HG03103 (cell line): ENCODE data around the gene CDH4.
"Not testable (repeated sequence)": the region's sequence is repeated elsewhere in the genome, so short reads cannot be mapped to it uniquely, and the experiment has no call there.

Source experiments
- ATAC-seq: cut with Tn5 transposase; IDR thresholded peaks from one replicate; pipeline ENCODE4 v1.9.1; 2021; ENCODE audit warnings: low read depth; ENCODE audit not compliant: unreplicated experiment

The CDH4 gene

GRCh38 chr20:61853073-61854005 lies 601.3 kb downstream of the CDH4 start:
- no peak for ATAC-seq

GRCh38 chr20:61854538-61854937 lies 602.5 kb downstream of the CDH4 start:
- not testable (repeated sequence) for ATAC-seq

GRCh38 chr20:61855286-61855685 lies 603.2 kb downstream of the CDH4 start:
- no peak for ATAC-seq

GRCh38 chr20:61856626-61857413 lies 604.8 kb downstream of the CDH4 start:
- no peak for ATAC-seq

DNA sequence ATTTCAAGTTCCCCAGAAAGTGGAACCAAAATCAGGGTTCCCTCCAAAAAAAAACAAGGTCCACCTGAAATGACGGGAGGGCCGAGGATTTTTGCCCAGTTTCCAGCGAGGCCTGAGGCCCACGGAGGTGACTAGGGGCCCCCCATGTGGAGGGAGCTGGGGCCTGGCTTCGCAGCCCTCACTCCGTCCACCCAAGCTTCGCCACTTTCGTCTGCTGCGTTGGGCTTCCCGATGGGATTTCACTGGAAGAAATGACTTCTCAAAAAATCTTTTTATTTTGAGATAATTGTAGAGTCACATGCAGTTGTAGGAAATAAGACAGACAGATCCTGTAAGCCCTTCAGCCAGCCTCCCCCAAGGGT lies 605.3 kb downstream of the CDH4 start:
- no peak for ATAC-seq

DNA sequence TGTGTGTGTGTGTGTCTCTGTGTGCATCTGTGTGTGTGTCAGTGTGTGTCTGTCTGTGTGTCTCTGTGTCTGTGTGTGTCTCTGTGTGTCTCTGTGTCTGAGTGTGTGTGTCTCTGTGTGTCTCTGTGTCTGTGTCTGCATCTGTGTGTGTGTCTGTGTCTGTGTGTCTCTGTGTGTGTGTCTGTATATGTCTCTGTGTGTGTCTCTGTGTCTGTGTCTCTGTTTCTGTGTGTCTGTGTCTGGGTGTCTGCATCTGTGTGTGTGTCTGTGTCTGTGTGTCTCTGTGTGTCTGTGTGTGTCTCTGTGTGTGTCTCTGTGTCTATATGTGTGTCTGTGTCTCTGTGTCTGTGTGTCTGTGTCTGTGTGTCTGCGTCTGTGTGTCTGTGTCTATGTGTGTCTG lies 605.8 kb downstream of the CDH4 start:
- ATAC-seq, result no peak

DNA sequence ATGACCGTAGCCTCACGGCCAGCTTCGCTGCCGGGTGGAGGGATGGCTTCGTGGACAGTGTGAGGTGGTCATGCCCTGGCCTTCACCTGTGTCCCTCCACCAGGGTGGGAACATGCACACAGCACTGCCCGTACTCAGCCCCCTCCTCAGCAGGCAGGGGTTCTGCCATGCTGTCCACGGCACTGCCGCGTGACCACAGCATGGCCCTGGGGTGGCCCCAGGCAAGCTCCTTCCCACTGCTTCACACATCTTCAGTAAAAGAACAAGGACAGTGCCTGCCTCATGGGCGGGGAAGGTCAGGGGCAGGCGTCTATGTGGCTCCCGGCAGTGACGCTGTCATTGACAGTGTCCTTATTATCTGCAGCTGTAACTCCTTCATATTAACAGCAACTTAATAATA lies 607.7 kb downstream of the CDH4 start:
- ATAC-seq, result no peak

- ATAC-seq, result no peak
These were observed 608.4 kb downstream of the CDH4 start for GRCh38 chr20:61860260-61860987.

GRCh38 chr20:61861054-61861841 lies 609.2 kb downstream of the CDH4 start:
- no peak for ATAC-seq

DNA sequence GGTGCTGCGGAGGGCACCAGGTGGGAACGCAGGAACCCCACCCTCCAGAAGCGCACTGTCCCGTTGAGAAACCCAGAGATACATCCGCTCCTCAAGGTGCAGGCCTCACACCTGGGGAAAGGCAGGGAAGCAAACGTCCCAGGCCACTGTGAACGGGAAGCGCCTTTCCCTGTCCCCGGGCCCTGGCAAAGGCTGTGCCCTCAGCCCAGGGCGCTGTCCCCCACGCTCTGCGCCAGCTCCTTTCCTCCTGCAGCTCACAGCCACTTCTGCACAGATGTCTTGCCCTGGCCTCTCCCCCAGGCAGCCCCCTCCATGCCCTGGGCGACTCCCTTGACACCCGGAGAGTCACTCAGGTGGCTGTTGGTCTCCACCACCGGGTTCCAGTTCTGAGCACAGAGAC lies 609.8 kb downstream of the CDH4 start:
- ATAC-seq, result no peak

- no peak for ATAC-seq
These were observed 610.8 kb downstream of the CDH4 start for GRCh38 chr20:61862881-61863280.

- ATAC-seq, result no peak
These were observed 612.4 kb downstream of the CDH4 start for GRCh38 chr20:61864481-61864880.

GRCh38 chr20:61865353-61865752 lies 613.3 kb downstream of the CDH4 start:
- no peak for ATAC-seq

GRCh38 chr20:61866165-61866564 lies 614.1 kb downstream of the CDH4 start:
- no peak for ATAC-seq

- ATAC-seq, result no peak
These were observed 615.9 kb downstream of the CDH4 start for GRCh38 chr20:61868006-61868405.

DNA sequence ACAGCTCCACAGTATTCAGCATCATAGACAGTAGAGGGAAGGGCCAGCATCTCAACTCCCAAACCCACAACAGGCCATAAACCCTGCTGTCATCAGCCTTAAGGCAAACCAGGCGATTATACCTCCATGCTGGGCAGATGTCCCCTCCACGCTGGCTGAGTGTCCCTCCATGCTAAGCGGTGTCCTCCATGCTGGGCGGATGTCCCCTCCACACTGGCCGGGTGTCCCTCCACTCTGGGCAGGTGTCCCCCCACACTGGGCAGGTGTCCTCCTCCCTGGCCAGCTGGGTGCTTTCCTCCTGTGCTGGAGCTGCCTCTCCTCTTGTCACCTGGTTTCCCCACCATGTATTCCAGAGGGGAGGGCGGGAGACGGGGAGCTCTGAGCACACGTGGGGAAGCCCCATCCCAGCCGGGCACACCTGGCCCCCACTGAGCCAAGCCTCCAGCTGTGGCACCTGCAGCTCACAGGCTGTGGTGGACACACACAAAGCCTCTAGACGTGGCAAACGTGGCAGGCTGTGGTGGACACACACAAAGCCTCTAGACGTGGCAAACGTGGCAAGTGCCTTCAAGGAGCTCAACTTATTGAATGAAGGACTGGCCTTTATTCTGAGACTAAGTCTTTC lies 616.5 kb downstream of the CDH4 start:
- ATAC-seq, result no peak

DNA sequence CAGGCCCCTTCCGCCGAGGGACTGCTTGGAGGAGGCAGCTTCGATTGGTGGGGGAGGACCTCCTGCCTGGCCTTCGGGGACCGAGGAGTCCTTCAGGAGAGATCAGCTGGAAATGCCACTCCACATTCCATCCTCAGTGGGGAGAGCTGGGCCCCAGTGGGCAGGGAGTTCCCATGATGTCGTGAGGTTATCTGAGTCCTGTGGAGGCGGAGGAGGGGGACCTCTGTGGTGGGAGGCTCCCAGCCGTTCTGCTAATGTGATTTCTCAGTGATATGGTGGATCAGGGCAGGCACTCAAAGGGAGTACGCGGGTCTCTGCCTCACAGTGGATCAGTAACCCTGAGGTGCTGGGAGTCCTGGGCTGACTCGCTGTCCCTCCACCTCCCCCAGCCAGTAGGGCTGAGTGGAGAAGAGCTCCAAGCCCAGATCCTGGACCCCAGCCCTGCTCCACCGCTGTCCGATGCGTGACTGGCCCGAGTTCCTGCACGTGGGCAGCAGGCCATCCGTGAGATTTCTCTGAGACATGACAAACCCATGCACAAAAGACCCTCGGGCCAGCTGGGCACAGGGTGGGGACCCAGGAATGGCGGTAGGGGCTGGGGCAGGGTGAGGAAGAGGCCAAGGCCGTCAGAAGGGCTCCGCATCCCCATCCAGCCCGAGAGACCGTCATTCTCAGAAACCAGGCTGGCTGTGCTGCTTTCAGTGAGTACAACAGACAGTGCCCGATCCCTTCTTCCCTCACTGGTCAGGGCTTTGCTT lies 617.9 kb downstream of the CDH4 start:
- ATAC-seq, result no peak

- ATAC-seq, result no peak
These were observed 619.1 kb downstream of the CDH4 start for GRCh38 chr20:61871160-61871559.

GRCh38 chr20:61871913-61872312 lies 619.9 kb downstream of the CDH4 start:
- no peak for ATAC-seq
